Endothelial cell of umbilical vein (primary cell): ENCODE data around the gene LPP.

Experiments used
- CTCF ChIP-seq, 2 donors: IDR thresholded peaks; 1 replicate in 1 of 2; 2 replicates in 1 of 2; pipeline ENCODE4 v1.5.1; 2011; ENCODE audit warnings: low read length in 2 of 2, mild to moderate bottlenecking in 2 of 2, moderate library complexity in 2 of 2, control low read depth in 1 of 2, inconsistent platforms in 1 of 2, low read depth in 1 of 2; ENCODE audit not compliant: insufficient read depth in 1 of 2; ENCODE audit errors: extremely low read depth in 1 of 2
- EZH2 ChIP-seq: IDR thresholded peaks from 2 replicates; pipeline ENCODE4 v1.6.1; 2012; ENCODE audit warnings: borderline replicate concordance, low read depth, mild to moderate bottlenecking, moderate library complexity, low read length, inconsistent platforms; ENCODE audit not compliant: severe bottlenecking
- GATA2 ChIP-seq: IDR thresholded peaks from 2 replicates; pipeline ENCODE4 v1.7.0; 2011; ENCODE audit warnings: low read depth, mild to moderate bottlenecking, moderate library complexity, mixed read lengths, low read length; ENCODE audit not compliant: insufficient read length, insufficient read depth
- JUN ChIP-seq: IDR thresholded peaks from 2 replicates; pipeline ENCODE4 v1.6.1; 2011; ENCODE audit warnings: borderline replicate concordance, low read depth; ENCODE audit not compliant: insufficient read length, insufficient read depth
- MYC ChIP-seq: IDR thresholded peaks from one replicate; pipeline ENCODE4 v1.6.1; 2011; ENCODE audit warnings: mild to moderate bottlenecking, low read depth, low read length
- POLR2A ChIP-seq: IDR thresholded peaks from 2 replicates; pipeline ENCODE4 v1.6.1; 2012; ENCODE audit warnings: low read depth, mild to moderate bottlenecking, control low read depth, low read length
- POLR2AphosphoS5 ChIP-seq: IDR thresholded peaks from 2 replicates; pipeline ENCODE4 v1.6.1; 2012; ENCODE audit warnings: low read depth, mild to moderate bottlenecking, control low read depth, low read length, moderate library complexity; ENCODE audit not compliant: insufficient read depth
- TF ChIP-seq, protein P1 (sequence below): IDR thresholded peaks from 2 replicates; pipeline ENCODE4 v1.6.1; 2011; ENCODE audit not compliant: insufficient read depth, insufficient read length

DNA sequence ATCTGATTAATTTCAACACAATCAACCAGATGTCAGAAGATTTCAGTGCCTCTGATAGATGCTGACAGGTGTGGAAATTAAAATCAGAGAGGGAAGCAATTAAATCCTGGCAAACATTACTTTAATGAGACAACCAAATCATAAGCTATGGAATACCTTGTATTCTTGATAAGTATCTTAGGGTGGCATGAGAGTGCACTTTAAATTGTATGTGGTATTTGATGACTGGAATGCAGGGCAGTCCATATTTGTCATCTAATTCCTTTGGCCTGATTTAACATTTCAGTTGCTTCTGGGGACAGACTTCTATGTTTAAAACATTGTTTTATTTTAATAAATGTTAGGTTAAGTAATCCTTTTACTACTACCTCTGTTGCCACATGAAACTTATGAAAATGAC lies 184.1 kb downstream of the LPP start:
- TF ChIP-seq CTCF (IDR thresholded peaks at IDR 0.05; ENCODE audit: extremely low read depth in 1 of 2, insufficient read depth in 1 of 2, low read depth in 1 of 2, low read length in 2 of 2) (no peak), MYC (no peak), POLR2AphosphoS5 (no peak), POLR2A (no peak), EZH2 (no peak), JUN (no peak), GATA2 (no peak)
- TF ChIP-seq, protein P1, sequence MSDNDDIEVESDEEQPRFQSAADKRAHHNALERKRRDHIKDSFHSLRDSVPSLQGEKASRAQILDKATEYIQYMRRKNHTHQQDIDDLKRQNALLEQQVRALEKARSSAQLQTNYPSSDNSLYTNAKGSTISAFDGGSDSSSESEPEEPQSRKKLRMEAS, result no peak
